ENCODE data around the gene PTPRN2.

PTPRN2 gene

DNA sequence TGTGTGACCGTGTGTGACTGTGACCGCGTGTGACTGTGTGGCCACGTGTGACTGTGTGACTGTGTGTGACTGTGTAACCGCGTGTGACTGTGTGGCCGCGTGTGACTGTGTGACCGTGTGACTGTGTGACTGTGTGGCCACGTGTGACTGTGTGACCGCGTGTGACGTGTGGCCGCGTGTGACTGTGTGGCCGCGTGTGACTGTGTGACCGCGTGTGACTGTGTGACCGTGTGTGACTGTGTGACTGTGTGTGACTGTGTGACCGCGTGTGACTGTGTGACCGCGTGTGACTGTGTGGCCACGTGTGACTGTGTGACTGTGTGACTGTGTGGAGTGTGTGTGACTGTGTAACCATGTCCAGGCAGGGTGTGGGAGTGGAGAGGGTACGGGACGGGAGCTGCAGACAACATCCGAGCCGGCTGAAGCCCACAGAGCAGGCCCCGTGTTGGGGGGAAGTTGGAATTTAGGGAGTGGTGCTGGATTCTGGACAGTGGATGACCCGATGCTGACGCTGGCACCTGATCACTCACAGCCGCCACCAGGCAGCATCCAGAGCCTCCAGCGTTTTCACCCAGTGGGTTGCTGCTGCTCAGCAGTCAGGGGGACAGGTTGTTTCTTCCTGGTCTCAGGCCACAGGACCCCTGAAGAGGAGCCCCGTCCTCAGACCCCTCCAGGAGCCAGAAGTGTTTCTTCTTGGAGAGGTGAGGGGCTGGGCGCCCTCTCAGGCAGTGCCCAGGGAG lies 747.3 kb downstream of the PTPRN2 start:
- H3K27ac ChIP-seq = no peak overlapping the region
- no peak for DNase-seq (ENCODE audit: low read depth, low spot score)

DNA sequence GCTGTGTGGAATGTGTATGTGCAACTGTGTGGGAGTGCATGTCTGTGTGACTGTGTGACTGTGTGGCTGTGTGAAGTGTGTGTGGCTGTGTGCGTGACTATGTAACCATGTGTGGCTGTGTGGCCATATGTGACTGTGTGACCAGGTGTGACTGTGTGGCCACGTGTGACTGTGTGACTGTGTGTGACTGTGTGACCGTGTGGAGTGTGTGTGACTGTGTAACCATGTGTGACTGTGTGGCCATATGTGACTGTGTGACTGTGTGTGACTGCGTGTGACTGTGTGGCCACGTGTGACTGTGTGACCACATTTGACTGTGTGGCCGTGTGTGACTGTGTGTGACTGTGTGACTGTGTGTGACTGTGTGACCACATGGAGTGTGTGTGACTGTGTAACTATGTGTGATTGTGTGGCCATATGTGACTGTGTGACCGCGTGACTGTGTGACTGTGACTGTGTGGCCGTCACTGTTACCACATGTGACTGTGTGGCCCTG lies 747.9 kb downstream of the PTPRN2 start:
- no peak for DNase-seq (ENCODE audit: low read depth, low spot score)
- no peak overlapping the region for H3K27ac ChIP-seq

DNA sequence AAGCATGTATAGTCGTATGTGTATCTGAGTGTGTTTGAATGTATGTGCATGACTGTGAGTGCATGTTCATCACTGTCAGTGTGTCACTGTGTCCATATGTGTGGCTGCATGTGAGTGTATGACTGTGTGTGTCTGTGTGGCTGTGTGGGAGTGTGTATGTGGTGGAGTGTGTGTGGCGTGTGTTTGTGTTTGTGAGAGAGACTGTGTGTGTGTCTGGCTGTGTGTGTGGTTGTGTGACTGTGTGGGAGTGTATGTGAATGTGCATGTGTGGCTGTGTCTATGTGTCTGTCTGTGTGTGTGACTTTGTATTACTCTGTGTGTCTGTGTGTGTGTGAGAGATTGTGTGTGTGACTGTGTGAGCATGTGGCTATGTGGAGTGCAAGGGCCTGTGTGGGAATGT lies 748.4 kb downstream of the PTPRN2 start:
- DNase-seq (ENCODE audit: low read depth, low spot score) = no peak
- H3K27ac ChIP-seq = no peak overlapping the region

DNA sequence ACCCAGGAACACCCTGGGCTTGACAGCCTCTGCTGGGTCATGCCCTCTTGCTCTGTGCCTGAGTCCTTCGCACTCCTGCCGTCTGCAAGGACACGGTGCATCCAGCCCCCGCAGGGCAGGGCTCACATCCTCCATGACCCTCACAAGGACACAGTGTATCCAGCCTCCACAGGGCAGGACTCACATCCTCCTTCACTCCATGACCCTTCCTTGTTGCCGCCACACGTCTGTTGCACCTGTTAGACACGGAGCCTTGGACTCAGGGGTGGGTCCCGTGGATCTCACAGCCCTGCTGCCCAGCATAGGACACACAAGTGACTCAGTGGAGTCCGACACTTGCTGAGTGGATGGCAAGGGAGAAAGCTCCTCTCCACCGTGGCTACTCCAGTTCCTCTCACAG lies 750.1 kb downstream of the PTPRN2 start:
- no peak for DNase-seq (ENCODE audit: low read depth, low spot score)
- no peak overlapping the region for H3K27ac ChIP-seq

DNA sequence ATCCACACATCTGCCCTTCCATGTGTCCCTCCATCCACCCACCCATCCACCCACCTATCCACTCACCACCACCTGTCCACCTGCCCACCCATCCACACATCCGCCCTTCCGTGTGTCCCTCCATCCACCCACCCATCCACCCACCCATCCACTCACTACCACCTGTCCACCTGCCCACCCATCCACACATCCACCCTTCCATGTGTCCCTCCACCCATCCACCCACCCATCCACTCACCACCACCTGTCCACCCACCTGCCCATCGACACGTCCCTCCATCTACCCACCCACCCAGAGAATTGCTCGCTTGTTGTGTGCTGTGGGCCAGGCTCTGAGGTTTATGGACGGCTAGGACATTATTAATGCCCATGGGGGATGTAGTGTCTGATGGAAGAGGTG lies 750.6 kb downstream of the PTPRN2 start:
- DNase-seq (ENCODE audit: low read depth, low spot score) = no peak
- no peak overlapping the region for H3K27ac ChIP-seq

DNA sequence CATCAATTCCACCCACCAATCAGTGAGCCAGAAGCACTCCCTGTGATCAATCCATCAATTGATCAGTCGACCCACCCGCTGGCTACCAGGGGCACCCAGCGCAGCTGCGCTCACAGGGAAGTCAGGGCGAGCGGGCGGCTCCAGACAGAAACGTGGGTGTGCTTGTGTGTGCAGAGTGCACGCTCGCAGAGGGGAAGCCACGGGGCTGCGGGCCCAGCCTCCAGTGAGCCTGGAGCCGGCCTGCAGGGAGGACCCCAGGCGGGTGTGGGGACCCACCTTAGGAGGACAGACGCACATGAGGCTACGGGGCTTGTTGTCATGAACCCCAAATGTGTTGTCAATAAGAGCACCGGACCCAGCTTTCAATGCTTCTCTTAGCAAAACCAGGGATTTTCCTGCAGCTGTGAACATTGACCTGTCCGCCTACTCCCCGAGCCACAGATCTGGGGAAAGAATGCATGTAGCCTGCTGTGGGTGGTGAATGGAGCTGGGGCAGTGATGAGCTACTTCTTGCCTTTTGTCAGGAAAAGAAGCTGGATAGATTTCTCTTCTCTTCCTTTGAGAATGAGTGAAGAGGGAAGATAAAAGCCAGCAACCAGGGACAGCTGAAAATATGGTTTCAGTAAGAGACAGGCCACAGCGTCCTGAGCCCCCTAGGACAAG lies 753.0 kb downstream of the PTPRN2 start:
- no peak overlapping the region for H3K27ac ChIP-seq
- no peak for DNase-seq (ENCODE audit: low read depth, low spot score)

DNA sequence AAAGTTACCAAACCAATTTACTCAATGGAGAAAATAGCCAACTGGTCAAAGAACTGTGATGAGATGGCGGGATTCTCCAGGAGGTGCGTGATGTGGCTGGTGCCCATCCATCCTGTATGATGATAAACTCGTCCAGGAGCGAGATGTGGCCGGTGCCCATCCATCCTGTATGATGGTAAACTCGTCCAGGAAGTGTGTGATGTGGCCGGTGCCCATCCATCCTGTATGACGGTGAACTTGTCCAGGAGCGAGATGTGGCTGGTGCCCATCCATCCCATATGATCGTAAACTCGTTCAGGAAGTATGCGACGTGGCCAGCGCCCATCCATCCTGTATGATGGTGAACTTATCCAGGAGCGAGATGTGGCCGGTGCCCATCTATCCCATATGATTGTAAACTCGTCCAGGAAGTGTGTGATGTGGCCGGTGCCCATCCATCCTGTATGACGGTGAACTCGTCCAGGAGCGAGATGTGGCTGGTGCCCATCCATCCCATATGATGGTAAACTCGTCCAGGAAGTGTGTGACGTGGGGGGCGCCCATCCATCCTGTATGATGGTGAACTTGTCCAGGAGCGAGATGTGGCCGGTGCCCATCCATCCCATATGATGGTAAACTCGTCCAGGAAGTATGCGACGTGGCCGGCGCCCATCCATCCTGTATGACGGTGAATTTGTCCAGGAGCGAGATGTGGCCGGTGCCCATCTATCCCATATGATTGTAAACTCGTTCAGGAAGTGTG lies 754.6 kb downstream of the PTPRN2 start:
- H3K27ac ChIP-seq = no peak overlapping the region
- no peak for DNase-seq (ENCODE audit: low read depth, low spot score)

DNA sequence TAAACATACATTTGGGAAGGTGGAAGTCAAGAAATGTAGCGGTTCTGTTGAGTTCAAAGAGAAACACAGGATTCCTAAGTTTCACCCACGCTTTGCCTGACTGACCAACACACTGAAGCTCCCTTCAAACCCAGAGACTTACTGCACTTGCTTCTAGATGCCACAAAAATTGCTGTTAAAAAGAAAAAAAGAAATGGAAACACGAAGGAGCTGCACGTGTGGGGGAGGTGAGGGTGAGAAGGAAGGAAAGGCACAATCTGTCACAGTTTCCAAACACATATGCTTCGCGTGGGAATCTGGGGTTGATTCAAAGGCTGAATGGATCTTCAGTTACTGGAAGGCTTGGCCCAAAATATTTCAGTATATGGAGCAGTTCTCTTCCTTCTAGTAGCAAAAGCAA lies 755.2 kb downstream of the PTPRN2 start:
- H3K27ac ChIP-seq = no peak overlapping the region
- DNase-seq (ENCODE audit: low read depth, low spot score) = no peak

DNA sequence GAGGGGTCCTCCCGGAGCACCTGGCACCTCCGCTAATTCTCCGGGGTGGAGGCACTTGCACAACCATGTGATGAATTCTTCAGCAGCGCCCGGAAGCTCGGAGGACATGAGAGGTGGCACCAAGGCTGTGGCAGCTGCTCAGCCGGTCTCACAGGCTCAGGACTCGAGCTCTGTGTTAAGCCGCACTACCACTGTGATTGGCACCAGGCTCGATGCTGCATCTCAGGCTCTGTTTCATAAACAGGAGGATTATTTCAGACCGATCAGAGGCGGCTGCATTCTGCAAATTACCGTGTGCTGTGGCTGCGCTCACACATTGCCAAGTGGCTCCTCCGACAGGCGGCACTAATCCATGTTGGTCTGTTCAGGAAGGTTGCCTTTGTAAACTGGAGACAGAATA lies 755.6 kb downstream of the PTPRN2 start:
- no peak for DNase-seq (ENCODE audit: low read depth, low spot score)

DNA sequence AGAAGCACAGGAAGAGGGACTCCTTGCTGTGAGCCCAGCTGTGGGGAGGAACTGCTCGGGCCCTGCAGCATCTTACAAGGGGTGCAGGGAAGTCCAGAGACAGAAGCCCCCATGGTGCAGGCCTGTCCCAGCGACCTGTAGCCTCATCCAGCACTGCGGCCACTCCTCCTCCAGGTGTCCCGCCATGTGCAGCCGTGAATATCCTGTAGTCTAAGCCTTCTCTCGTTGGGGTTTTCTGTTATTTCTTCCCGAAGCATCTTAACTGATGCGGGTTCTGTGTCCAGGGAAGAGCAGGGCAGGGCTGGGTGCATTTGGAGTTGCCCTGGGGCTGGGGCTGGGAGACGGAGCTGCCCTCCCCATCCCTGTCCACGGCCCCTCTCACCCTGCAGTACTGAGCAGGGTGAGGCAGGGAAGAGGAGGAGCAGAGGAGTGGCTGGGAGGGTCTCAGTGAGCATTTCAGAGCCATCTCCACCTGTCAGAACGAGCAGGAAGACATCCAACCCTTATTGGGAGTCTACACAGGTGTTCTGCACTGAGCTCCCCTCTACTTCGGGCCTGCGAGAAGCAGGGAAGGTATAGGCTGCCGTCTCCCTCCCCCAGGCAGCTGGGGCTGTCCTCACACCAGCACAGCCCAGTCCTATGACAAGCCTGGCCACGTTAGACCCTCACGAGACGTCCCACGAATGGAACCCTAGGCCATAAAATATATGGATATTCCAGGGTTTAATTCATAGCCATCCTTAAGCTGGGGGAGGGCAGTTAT lies 756.3 kb downstream of the PTPRN2 start:
- DNase-seq (ENCODE audit: low read depth, low spot score) = no peak
- no peak overlapping the region for H3K27ac ChIP-seq

More for the DNA sequence above, 755.6 kb downstream of the PTPRN2 start:
- no peak overlapping the region for H3K27ac ChIP-seq

DNA sequence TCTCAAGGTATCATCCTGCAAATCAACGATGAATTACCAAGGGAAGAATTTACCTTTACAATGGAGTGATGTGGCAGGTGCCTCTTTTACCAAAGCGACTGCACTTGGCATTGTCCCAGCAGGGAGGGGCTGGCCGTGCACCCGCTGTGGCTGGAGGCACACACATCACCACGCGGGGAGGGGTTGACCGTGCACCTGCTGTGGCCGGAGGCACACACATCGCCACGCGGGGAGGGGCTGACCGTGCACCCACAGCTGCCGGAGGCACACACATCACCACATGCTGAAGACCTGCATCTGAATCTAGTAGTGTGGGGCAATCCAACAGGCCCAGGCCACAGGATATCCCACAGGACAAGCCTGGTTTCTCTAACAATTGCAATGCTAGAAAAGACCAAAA lies 757.3 kb downstream of the PTPRN2 start:
- no peak overlapping the region for H3K27ac ChIP-seq
- DNase-seq (ENCODE audit: low read depth, low spot score) = no peak

DNA sequence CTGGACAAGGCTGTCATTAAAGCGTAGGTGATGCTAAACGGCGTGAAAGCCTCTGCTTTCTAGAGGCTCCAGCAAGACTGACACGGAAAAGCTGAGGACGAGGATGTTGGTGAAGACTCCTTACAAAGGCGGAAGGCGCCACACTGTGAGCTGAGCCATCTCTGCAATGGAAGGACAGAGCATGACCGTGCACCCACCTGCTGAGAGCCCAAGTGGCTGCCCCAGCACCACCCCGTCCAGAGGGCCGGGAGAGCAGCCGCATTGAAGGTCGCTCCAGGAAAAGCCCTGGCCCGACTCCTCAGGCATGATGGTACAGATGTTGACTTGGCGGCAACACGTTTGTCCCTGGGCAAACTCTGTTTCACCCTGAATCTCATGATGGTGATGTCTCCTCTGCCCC lies 758.1 kb downstream of the PTPRN2 start:
- H3K27ac ChIP-seq = no peak overlapping the region
- DNase-seq (ENCODE audit: low read depth, low spot score) = no peak

DNA sequence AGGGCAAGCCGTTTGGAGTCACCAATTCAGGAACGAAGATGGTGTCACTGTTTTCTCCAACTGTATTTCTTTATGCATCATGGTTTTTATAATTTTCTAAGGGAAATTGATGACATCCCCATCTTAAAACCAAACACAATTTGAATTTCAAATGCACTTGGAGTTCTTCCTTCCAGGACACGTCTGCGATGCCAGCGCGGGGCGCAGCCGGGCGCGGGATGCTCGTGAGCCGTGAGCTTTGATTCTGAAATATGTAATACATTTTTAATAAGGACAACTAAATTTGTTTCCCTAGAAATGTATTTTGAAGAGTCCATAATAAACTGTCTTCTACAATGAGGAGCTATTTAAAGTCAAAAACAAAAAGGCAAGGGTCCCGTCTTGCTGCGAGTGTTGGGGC lies 758.7 kb downstream of the PTPRN2 start:
- DNase-seq (ENCODE audit: low read depth, low spot score) = no peak
- no peak overlapping the region for H3K27ac ChIP-seq

DNA sequence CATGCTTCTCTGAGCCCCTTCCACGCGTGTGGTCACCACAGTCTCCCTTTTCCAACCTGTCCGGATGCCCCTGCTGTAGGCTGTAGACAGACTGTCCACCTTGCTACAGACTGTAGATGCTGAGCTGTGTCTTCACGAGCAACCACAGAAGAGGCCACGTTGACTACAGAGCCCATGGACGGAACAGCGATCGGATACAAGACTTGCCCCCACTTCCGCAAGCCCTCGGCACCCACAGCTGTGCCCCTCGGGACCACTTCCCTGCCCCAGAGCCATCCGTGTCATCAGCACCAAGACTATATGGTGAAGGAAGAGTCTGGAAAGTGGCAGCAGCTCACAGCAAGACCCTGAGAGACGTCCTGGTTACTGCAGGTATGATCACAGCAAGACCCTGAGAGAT lies 759.4 kb downstream of the PTPRN2 start:
- no peak for DNase-seq (ENCODE audit: low read depth, low spot score)
- no peak overlapping the region for H3K27ac ChIP-seq

DNA sequence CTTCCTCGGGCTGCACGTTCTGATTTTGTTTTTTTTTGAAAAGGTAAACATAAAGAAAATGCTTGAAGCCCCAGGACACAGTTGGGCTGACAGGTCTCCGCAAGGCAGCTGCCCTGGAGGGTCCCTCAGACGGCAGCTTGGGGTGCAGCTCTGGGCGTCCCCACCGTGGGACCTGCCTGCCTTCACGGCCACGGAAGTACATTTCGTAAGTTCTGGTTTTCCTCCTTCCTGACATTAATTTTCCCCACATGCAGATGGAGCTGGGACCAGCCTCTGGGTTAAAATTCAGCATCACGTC lies 759.8 kb downstream of the PTPRN2 start:
- DNase-seq (ENCODE audit: low read depth, low spot score) = no peak
- H3K27ac ChIP-seq = no peak overlapping the region

DNA sequence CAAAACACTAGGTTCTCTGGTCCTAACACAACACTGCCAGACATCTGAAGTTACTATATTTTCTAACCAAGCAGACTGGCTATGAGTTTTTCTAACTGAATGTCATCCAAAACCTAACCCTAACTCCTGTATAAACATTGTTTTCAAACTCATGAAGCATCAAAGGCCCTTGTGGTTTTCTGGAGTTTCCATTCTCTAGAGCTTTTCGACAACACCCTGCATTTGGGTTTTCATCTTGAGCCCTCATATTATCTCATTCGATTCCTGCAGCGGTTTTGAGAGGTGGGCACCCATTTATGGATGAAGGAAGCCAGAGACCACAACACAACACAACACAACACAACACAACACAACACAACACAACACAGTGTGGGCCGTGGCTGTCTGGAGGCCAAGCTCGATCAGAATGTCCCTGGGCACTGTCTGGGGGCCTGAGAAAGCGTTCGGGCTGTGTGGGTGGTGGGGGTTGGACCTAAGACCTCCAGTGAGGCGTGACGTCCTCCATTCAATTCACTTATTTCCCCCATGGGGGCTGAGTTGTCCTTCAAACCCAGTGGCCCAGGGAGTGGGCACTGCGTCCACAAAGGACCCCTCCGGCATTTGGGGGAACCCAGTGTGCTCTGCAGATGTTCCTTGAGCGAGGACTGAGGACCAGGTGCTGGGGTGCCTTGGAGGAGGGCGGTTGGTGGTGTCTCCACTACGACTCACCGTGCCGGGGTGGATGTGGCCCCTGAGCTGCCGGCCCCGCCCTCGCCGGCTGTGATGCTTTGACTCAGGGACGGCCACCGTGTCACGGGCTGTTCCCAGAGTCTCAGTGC lies 760.4 kb downstream of the PTPRN2 start:
- DNase-seq (ENCODE audit: low read depth, low spot score) = no peak
- H3K27ac ChIP-seq = no peak overlapping the region

DNA sequence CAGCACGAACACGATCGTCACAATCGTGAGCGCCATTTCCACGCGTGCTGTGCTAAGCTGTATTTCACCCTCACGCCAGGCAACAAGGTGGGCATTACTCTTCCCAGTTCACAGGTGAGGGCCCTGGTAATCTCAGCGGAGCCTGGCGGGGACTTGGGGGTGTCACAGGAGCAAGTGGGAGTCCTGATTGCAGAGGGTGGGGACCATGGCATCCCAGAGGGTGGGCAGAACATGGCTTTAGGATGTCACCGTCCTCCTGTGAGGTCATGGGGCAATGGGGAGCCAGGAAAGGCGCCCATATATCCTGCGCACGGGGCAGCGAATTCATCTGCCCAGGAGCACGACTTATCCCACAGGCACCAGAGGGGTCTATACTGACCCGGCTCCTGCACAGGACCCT lies 761.1 kb downstream of the PTPRN2 start:
- no peak overlapping the region for H3K27ac ChIP-seq
- DNase-seq (ENCODE audit: low read depth, low spot score) = no peak

DNA sequence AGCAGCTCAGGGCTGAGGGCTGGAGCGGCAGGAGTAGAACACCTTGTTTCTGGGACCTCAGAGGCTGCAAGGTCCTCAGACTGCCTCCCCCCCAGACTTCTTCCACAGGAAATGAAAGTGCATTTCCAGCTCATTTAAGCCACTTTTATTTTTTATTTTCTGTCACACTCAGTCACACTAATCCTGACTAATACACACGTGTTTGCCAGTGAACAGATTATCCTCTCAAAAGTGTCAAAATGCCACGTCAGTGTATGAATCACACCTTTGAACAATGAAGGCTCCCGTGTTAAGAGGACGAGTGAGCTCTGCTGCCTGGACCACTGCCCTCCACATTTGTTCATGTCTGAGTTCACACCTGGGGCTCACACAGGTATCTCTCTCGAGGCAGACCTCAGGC lies 762.3 kb downstream of the PTPRN2 start:
- DNase-seq (ENCODE audit: low read depth, low spot score) = no peak
- H3K27ac ChIP-seq = no peak overlapping the region

DNA sequence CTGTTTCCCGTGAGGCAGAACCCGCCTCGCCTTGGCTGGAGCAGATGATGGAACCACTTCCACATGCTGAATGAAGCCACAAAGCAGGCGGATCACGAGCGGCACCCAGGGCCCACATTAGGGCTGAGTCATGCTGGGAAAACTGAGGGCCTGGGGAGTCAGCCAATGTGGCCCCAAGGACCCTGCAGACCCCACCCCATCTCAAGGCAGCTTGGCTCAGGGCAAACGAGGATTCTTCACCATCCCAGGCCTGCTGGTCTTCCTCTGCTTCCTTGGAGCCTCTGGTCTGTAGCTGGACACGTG lies 762.9 kb downstream of the PTPRN2 start:
- no peak overlapping the region for H3K27ac ChIP-seq
- DNase-seq (ENCODE audit: low read depth, low spot score) = no peak

Data from epithelial cell of prostate (primary cell).